GM18951 (cell line): ENCODE results near the gene SMG1.
"Not testable (repeated sequence)": the region's sequence is repeated elsewhere in the genome, so short reads cannot be mapped to it uniquely, and the experiment has no call there.

Experiments used
- POLR2A ChIP-seq: IDR thresholded peaks from 4 replicates; pipeline ENCODE4 v1.6.1; 2011; ENCODE audit warnings: mild to moderate bottlenecking; ENCODE audit not compliant: insufficient read length, insufficient read depth; ENCODE audit errors: extremely low read depth
- in situ Hi-C: fragments of 300-500 bp; cut with MboI; formaldehyde crosslinking; loops from one replicate; pipeline ENCODE4 v1.12.0; 2022; ENCODE audit warnings: low sequenced_read_pairs, mixed read lengths, inconsistent platforms; ENCODE audit not compliant: unreplicated experiment

The SMG1 gene

GRCh38 chr16:18925986-18926865 lies at the start of gene SMG1:
Gene SMG1, minus strand, starts transcription at chr16:18926408. Its CDS starts 367 bp downstream, at chr16:18926041.
- in situ Hi-C loops, result not testable (repeated sequence)
- TF ChIP-seq POLR2A, result peak; percentile 76

- TF ChIP-seq POLR2A, result no peak
- in situ Hi-C loops, result no loop called here
Observed at GRCh38 chr16:18975109-18975508, 48.9 kb upstream of the SMG1 start.

GRCh38 chr16:18969855-18970240 lies 43.6 kb upstream of the SMG1 start:
- in situ Hi-C loops, result no loop called here
- no peak for TF ChIP-seq POLR2A

- no peak for TF ChIP-seq POLR2A
- in situ Hi-C loops, result no loop called here
Observed at GRCh38 chr16:18969050-18969854, 43.0 kb upstream of the SMG1 start.

GRCh38 chr16:18966791-18967190 lies 40.6 kb upstream of the SMG1 start:
- no peak for TF ChIP-seq POLR2A
- in situ Hi-C loops, result no loop called here

- in situ Hi-C loops, result no loop called here
- TF ChIP-seq POLR2A, result no peak
Observed at GRCh38 chr16:18965555-18965954, 39.3 kb upstream of the SMG1 start.

GRCh38 chr16:18959031-18959505 lies 32.9 kb upstream of the SMG1 start:
- in situ Hi-C loops, result no loop called here
- TF ChIP-seq POLR2A, result no peak

- TF ChIP-seq POLR2A, result no peak
- in situ Hi-C loops, result no loop called here
Observed at GRCh38 chr16:18958621-18959029, 32.4 kb upstream of the SMG1 start.

GRCh38 chr16:18956658-18957241 lies 30.5 kb upstream of the SMG1 start:
- in situ Hi-C loops, result not testable (repeated sequence)

- in situ Hi-C loops, result not testable (repeated sequence)
Observed at GRCh38 chr16:18955874-18956580, 29.8 kb upstream of the SMG1 start.

GRCh38 chr16:18953547-18953946 lies 27.3 kb upstream of the SMG1 start:
- no peak for TF ChIP-seq POLR2A
- in situ Hi-C loops, result no loop called here

- in situ Hi-C loops, result no loop called here
- TF ChIP-seq POLR2A, result no peak
Observed at GRCh38 chr16:18950469-18951185, 24.4 kb upstream of the SMG1 start.
